MM.1S (cell line): Measurements from ENCODE around the gene RNF11.

Source experiments
- DNase-seq: peaks from one replicate; pipeline ENCODE4 v3.0.0-alpha.2; 2015
- H2AFZ ChIP-seq: fragments of 300-600 bp; sonication (generic); 2 replicates; pipeline ENCODE4 v1.6.0; 2016; ENCODE audit warnings: antibody characterized with exemption, low read length
- H3F3A ChIP-seq: fragments of 300-600 bp; sonication (generic); 2 replicates; pipeline ENCODE4 v1.6.1; 2016; ENCODE audit warnings: mild to moderate bottlenecking, antibody characterized with exemption, low read length, moderate library complexity, mixed read lengths; ENCODE audit not compliant: insufficient read depth
- H3K27ac ChIP-seq: fragments of 300-600 bp; sonication (generic); 2 replicates; pipeline ENCODE4 v1.5.1; 2016; ENCODE audit warnings: mild to moderate bottlenecking, low read length
- H3K27me3 ChIP-seq: fragments of 300-600 bp; sonication (generic); replicated peaks from 2 replicates; pipeline ENCODE4 v1.6.0; 2016; ENCODE audit warnings: low read length; ENCODE audit not compliant: insufficient read depth
- H3K36me3 ChIP-seq: fragments of 300-600 bp; sonication (generic); replicated peaks from 2 replicates; pipeline ENCODE4 v1.6.1; 2016; ENCODE audit warnings: mild to moderate bottlenecking, low read length, mixed read lengths; ENCODE audit not compliant: insufficient read depth
- H3K4me1 ChIP-seq: fragments of 300-600 bp; sonication (generic); 2 replicates; pipeline ENCODE4 v1.6.1; 2016; ENCODE audit warnings: low read length, mixed read lengths
- H3K4me2 ChIP-seq: fragments of 300-600 bp; sonication (generic); 2 replicates; pipeline ENCODE4 v1.6.0; 2016; ENCODE audit warnings: low read depth, low read length
- H3K4me3 ChIP-seq: fragments of 300-600 bp; sonication (generic); 2 replicates; pipeline ENCODE4 v1.5.1; 2016; ENCODE audit warnings: low read length, mixed read lengths
- H3K79me2 ChIP-seq: fragments of 300-600 bp; sonication (generic); 2 replicates; pipeline ENCODE4 v1.6.1; 2016; ENCODE audit warnings: mixed run types, low read length, mixed read lengths
- H3K9ac ChIP-seq: fragments of 300-600 bp; sonication (generic); 2 replicates; pipeline ENCODE4 v1.6.1; 2016; ENCODE audit warnings: low read length, mixed read lengths
- H3K9me2 ChIP-seq: fragments of 300-600 bp; sonication (generic); replicated peaks from 2 replicates; pipeline ENCODE4 v1.6.1; 2016; ENCODE audit warnings: mild to moderate bottlenecking, low read length, mixed read lengths; ENCODE audit not compliant: insufficient read depth
- H3K9me3 ChIP-seq: fragments of 300-600 bp; sonication (generic); replicated peaks from 2 replicates; pipeline ENCODE4 v1.6.1; 2016; ENCODE audit warnings: mild to moderate bottlenecking, low read length, mixed read lengths; ENCODE audit not compliant: insufficient read depth
- H4K20me1 ChIP-seq: fragments of 300-600 bp; sonication (generic); 2 replicates; pipeline ENCODE4 v1.6.1; 2016; ENCODE audit warnings: mild to moderate bottlenecking, low read length, moderate library complexity, mixed read lengths; ENCODE audit not compliant: insufficient read depth
- EZH2 ChIP-seq: fragments of 300-600 bp; sonication (generic); optimal IDR thresholded peaks from 2 replicates; pipeline ENCODE3; 2017; ENCODE audit warnings: low read depth, mild to moderate bottlenecking, antibody characterized with exemption, low read length, mixed read lengths
- EZH2phosphoT487 ChIP-seq: fragments of 300-600 bp; sonication (generic); IDR thresholded peaks from 2 replicates; pipeline ENCODE4 v1.6.1; 2018; ENCODE audit warnings: antibody characterized with exemption, low read length
- TF ChIP-seq, protein P1 (sequence below): fragments of 300-600 bp; sonication (generic); IDR thresholded peaks from 2 replicates; pipeline ENCODE4 v1.5.1; 2016; ENCODE audit warnings: antibody characterized with exemption, low read length, mixed read lengths

The RNF11 gene

DNA sequence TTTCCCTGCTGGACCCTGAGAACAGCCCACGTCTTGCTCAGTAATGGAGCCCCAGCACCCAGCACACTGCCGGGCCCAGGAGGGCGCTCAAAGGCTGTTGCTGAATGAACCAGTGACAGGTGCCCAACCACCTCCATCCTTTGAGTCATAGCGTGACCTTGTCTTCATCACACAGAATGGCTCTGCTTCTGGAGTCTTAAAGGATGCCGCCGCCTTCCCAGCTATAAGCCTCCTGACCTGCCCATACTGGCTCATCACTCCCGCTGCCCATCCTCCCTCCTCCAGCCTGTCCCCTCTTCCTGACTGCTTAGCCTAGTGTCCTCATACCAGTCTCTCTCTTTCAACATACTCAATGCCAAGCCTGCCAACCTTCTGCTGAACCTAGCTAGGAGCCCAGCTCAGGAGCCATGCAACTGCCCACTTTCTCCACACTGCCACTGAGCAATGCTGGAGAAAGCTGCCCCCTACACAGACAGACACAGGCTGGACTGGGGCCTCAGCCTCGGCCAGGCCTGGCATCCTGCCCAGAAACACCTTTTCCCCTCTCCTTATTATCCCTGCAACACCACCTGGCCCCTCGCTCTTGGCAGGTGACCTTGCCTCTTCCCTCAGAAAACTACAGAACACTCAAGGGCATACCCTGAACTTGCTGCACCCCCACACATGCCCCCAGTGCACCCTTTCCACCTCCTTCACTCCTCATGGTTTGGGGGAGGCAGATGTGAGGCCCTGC lies 80.2 kb downstream of the RNF11 start:
- no peak overlapping the region for H3K4me3 ChIP-seq
- H3K9me3 ChIP-seq = no peaks in the 10 kb centered on the region
- H3K27me3 ChIP-seq = no peaks in the 10 kb centered on the region
- TF ChIP-seq, protein P1, sequence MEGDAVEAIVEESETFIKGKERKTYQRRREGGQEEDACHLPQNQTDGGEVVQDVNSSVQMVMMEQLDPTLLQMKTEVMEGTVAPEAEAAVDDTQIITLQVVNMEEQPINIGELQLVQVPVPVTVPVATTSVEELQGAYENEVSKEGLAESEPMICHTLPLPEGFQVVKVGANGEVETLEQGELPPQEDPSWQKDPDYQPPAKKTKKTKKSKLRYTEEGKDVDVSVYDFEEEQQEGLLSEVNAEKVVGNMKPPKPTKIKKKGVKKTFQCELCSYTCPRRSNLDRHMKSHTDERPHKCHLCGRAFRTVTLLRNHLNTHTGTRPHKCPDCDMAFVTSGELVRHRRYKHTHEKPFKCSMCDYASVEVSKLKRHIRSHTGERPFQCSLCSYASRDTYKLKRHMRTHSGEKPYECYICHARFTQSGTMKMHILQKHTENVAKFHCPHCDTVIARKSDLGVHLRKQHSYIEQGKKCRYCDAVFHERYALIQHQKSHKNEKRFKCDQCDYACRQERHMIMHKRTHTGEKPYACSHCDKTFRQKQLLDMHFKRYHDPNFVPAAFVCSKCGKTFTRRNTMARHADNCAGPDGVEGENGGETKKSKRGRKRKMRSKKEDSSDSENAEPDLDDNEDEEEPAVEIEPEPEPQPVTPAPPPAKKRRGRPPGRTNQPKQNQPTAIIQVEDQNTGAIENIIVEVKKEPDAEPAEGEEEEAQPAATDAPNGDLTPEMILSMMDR = no peak
- no peak for TF ChIP-seq EZH2
- no peak for TF ChIP-seq EZH2phosphoT487
- no peaks in the 10 kb centered on the region for H3K36me3 ChIP-seq
- H3K79me2 ChIP-seq = no peaks in the 10 kb centered on the region
- no peaks in the 10 kb centered on the region for H3K9me2 ChIP-seq
- no peak overlapping the region for H3K9ac ChIP-seq
- no peak for DNase-seq
- H3K27ac ChIP-seq = no peak overlapping the region
- no peaks in the 10 kb centered on the region for H3F3A ChIP-seq
- no peaks in the 10 kb centered on the region for H3K4me1 ChIP-seq
- no peak overlapping the region for H3K4me2 ChIP-seq
- H2AFZ ChIP-seq = no peak overlapping the region
- no peaks in the 10 kb centered on the region for H4K20me1 ChIP-seq

DNA sequence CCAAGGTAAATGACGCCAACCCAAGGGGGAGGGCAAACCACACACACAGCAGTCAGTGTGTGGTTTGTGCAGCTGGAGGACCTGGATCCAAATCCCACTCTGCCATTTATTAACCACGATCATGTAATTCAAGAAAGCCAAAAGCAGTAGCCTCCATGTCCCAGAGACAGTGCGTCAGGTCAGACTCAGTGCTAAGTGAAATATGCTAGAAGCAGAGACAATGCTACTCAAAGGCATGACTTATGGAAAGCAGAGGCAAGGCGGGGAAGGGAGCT lies 80.7 kb downstream of the RNF11 start:
- Histone ChIP-seq H3K79me2 (no peaks in the 10 kb centered on the region), H3K9ac (no peak overlapping the region), H3K4me2 (no peak overlapping the region), H3K9me3 (no peaks in the 10 kb centered on the region), H3K27me3 (no peaks in the 10 kb centered on the region), H3K36me3 (no peaks in the 10 kb centered on the region), H3K4me3 (no peak overlapping the region), H3K4me1 (no peaks in the 10 kb centered on the region), H4K20me1 (no peaks in the 10 kb centered on the region), H3K9me2 (no peaks in the 10 kb centered on the region), H2AFZ (no peak overlapping the region), H3F3A (no peaks in the 10 kb centered on the region), H3K27ac (no peak overlapping the region)
- TF ChIP-seq, protein P1 = no peak
- TF ChIP-seq EZH2 = no peak
- TF ChIP-seq EZH2phosphoT487 = no peak
- no peak for DNase-seq

DNA sequence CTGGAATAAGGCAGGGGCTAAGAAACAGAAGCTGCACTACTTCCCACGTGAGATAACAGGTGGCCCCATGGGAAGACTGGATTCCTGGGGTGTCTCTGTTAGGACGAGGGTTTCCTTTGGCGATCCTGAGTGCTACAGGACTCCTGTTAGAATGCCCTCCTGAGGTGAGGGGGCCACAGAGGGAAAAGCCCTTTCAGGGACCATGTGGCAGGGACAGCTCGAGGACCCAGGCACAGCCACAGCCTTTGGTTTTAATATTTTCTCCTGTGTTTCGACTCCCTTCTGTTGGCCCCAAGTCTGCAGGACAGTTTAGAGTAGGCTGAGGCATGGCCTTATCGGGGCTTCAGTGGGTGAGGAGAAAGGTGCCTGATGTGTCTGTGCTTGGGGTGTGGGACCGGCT lies 81.7 kb downstream of the RNF11 start:
- TF ChIP-seq EZH2phosphoT487 (no peak), EZH2 (no peak)
- H3K27ac ChIP-seq = no peak overlapping the region
- no peaks in the 10 kb centered on the region for H3K36me3 ChIP-seq
- H3K79me2 ChIP-seq = no peaks in the 10 kb centered on the region
- no peaks in the 10 kb centered on the region for H3K4me1 ChIP-seq
- H3K4me2 ChIP-seq = no peak overlapping the region
- H3K4me3 ChIP-seq = no peak overlapping the region
- H3K27me3 ChIP-seq = no peaks in the 10 kb centered on the region
- H4K20me1 ChIP-seq = no peaks in the 10 kb centered on the region
- H2AFZ ChIP-seq = no peak overlapping the region
- H3K9ac ChIP-seq = no peak overlapping the region
- no peaks in the 10 kb centered on the region for H3K9me2 ChIP-seq
- no peaks in the 10 kb centered on the region for H3F3A ChIP-seq
- no peaks in the 10 kb centered on the region for H3K9me3 ChIP-seq
- DNase-seq = no peak
